PC-9 (cell line): ENCODE results near the gene DDX27. TPM values are rescaled to one million over a fixed set of nuclear protein-coding genes. Genes with fewer than 3 reads are reported as not detected.
A peak's percentile ranks its signal among the peaks of the same experiment; 100 is the strongest.

Experiments used
- BruUV-seq: library from RNA; stranded (reverse); fragments of 400-500 nt; replicated peaks from 2 replicates; lab custom pipeline; 2021; lab: Mats Ljungman, UMichigan
- CTCF ChIA-PET: fragments of 300-600 bp; sonication (Branson Sonifier 250); formaldehyde crosslinking; loops from one replicate; lab custom pipeline; 2022; ENCODE audit warnings: antibody characterized with exemption; lab: Charles Lee
- POLR2A ChIA-PET: fragments of 300-600 bp; sonication (Branson Sonifier 250); formaldehyde crosslinking; loops from one replicate; lab custom pipeline; 2022; ENCODE audit warnings: antibody characterized with exemption; ENCODE audit not compliant: unreplicated experiment; lab: Charles Lee
- DNase-seq, 2 experiments: peaks; one replicate each; pipeline versions ENCODE4 v3.0.0 to v3.0.0-alpha.2; 2015 to 2022; ENCODE audit warnings: mixed read lengths in 1 of 2
- H2AFZ ChIP-seq: fragments of 200-600 bp; sonication (generic); 2 replicates; pipeline ENCODE4 v1.8.1; 2017; ENCODE audit warnings: antibody characterized with exemption
- H3F3A ChIP-seq: fragments of 200-600 bp; sonication (generic); 2 replicates; pipeline ENCODE4 v1.8.1; 2017; ENCODE audit warnings: antibody characterized with exemption, mild to moderate bottlenecking, low read depth; ENCODE audit not compliant: insufficient read depth
- H3K27ac ChIP-seq: fragments of 200-600 bp; sonication (generic); 2 replicates; pipeline ENCODE4 v1.6.1; 2016; ENCODE audit warnings: mixed run types
- H3K27me3 ChIP-seq: fragments of 200-600 bp; sonication (generic); 2 replicates; pipeline ENCODE4 v1.6.1; 2016; ENCODE audit warnings: low read depth, mixed run types; ENCODE audit not compliant: insufficient read depth
- H3K36me3 ChIP-seq: fragments of 200-600 bp; sonication (generic); 2 replicates; pipeline ENCODE4 v1.6.1; 2016; ENCODE audit warnings: low read depth, mixed run types
- H3K4me1 ChIP-seq: fragments of 200-600 bp; sonication (generic); replicated peaks from 2 replicates; pipeline ENCODE4 v1.6.1; 2016; ENCODE audit warnings: mixed run types; ENCODE audit not compliant: insufficient read depth
- H3K4me2 ChIP-seq: fragments of 200-600 bp; sonication (generic); 2 replicates; pipeline ENCODE4 v1.6.1; 2017; ENCODE audit warnings: mixed run types
- H3K4me3 ChIP-seq: fragments of 200-600 bp; sonication (generic); 2 replicates; pipeline ENCODE4 v1.6.1; 2016; ENCODE audit warnings: mixed run types
- H3K79me2 ChIP-seq: fragments of 200-600 bp; sonication (generic); 2 replicates; pipeline ENCODE4 v1.6.1; 2017; ENCODE audit warnings: low read depth, mixed run types
- H3K9me2 ChIP-seq: fragments of 200-600 bp; sonication (generic); 2 replicates; pipeline ENCODE4 v1.8.1; 2017; ENCODE audit warnings: mild to moderate bottlenecking; ENCODE audit not compliant: insufficient read depth
- H3K9me3 ChIP-seq: fragments of 200-600 bp; sonication (generic); 2 replicates; pipeline ENCODE4 v1.8.1; 2016; ENCODE audit warnings: low read depth; ENCODE audit not compliant: insufficient read depth
- H4K20me1 ChIP-seq: fragments of 200-600 bp; sonication (generic); 2 replicates; pipeline ENCODE4 v1.8.1; 2017; ENCODE audit not compliant: insufficient read depth
- CTCF ChIP-seq: fragments of 200-600 bp; sonication (generic); conservative IDR thresholded peaks from 2 replicates; pipeline ENCODE4 v1.6.1; 2017; ENCODE audit warnings: mixed run types, antibody characterized with exemption, mild to moderate bottlenecking, moderate library complexity
- EZH2 ChIP-seq: fragments of 200-600 bp; sonication (generic); IDR thresholded peaks from 2 replicates; pipeline ENCODE4 v1.8.0; 2017; ENCODE audit warnings: antibody characterized with exemption, low read depth
- intact Hi-C: fragments of 100-400 bp; cut with micrococcal nuclease; formaldehyde crosslinking; loops from one replicate; pipeline ENCODE4 v1.10.0; 2022; ENCODE audit not compliant: unreplicated experiment
- total RNA-seq: library from RNA; stranded (reverse); gene quantifications from 2 replicates; pipeline ENCODE4 v1.2.3, GENCODE V29; 2021

Gene DDX27
- total RNA-seq, 1 experiment from 2014 or later: 64.4 TPM

GRCh38 chr20:49184691-49185070, 34.5 kb upstream of the DDX27 start:
- BruUV-seq: no TSS peak
- no peak for DNase-seq
- TF ChIP-seq EZH2 (no peak), CTCF (no peak)
- Histone ChIP-seq H2AFZ (no peak overlapping the region), H3K9me3 (no peaks in the 10 kb centered on the region), H3K27me3 (no peaks in the 10 kb centered on the region), H3F3A (peaks cover 19% of the 10 kb centered on the region; the same call in 1 of the 2 replicates), H3K4me3 (no peak overlapping the region), H4K20me1 (peaks cover 72% of the 10 kb centered on the region), H3K27ac (no peak overlapping the region), H3K4me2 (no peak overlapping the region), H3K79me2 (peaks cover 81% of the 10 kb centered on the region), H3K36me3 (peaks cover 7% of the 10 kb centered on the region; the same call in 1 of the 2 replicates), H3K9me2 (no peaks in the 10 kb centered on the region), H3K4me1 (peaks cover 24% of the 10 kb centered on the region)
- intact Hi-C loops: no loop called here
- CTCF ChIA-PET: interaction anchor here (0.6 to 1.3 kb wide), 2 partner anchors 33 to 60 kb away, joined by 4 to 8 read pairs; no protein-coding TSS in a partner anchor
- POLR2A ChIA-PET: no interaction called here

- Histone ChIP-seq H3K4me2 (peak overlapping the region; percentile 79; the same call in 1 of the 2 replicates), H3K27ac (no peak overlapping the region), H2AFZ (no peak overlapping the region), H3K9me2 (no peaks in the 10 kb centered on the region), H3K36me3 (peaks cover 7% of the 10 kb centered on the region; the same call in 1 of the 2 replicates), H3K79me2 (peaks cover 75% of the 10 kb centered on the region), H3K27me3 (no peaks in the 10 kb centered on the region), H3F3A (peaks cover 13% of the 10 kb centered on the region; the same call in 1 of the 2 replicates), H3K4me1 (peaks cover 19% of the 10 kb centered on the region), H3K4me3 (no peak overlapping the region), H3K9me3 (no peaks in the 10 kb centered on the region), H4K20me1 (peaks cover 69% of the 10 kb centered on the region)
- intact Hi-C loops: no loop called here
- DNase-seq: no peak
- BruUV-seq: no TSS peak
- CTCF ChIA-PET: interaction anchor here (0.6 to 1.3 kb wide), 2 partner anchors 32 to 60 kb away, joined by 4 to 8 read pairs; no protein-coding TSS in a partner anchor
- POLR2A ChIA-PET: no interaction called here
- TF ChIP-seq EZH2: no peak
- no peak for TF ChIP-seq CTCF
Observed at GRCh38 chr20:49185071-49185761, 34.0 kb upstream of the DDX27 start.

- TF ChIP-seq CTCF: no peak
- TF ChIP-seq EZH2: no peak
- Histone ChIP-seq H4K20me1 (peaks cover 53% of the 10 kb centered on the region), H3K36me3 (peaks cover 7% of the 10 kb centered on the region; the same call in 1 of the 2 replicates), H3K9me2 (no peaks in the 10 kb centered on the region), H3K4me1 (peaks cover 7% of the 10 kb centered on the region), H3K27me3 (no peaks in the 10 kb centered on the region), H2AFZ (peak overlapping the region; percentile 73), H3K79me2 (peaks cover 60% of the 10 kb centered on the region), H3F3A (peaks cover 4% of the 10 kb centered on the region; the same call in 1 of the 2 replicates), H3K4me3 (peak overlapping the region; percentile 99), H3K4me2 (peak overlapping the region; percentile 79), H3K9me3 (no peaks in the 10 kb centered on the region), H3K27ac (peak overlapping the region; percentile 16)
- ChIA-PET CTCF (interaction anchor here (1.0 kb wide), 1 partner anchor 7 kb away, joined by 4 read pairs; no protein-coding TSS in a partner anchor), POLR2A (interaction anchor here (0.6 to 0.7 kb wide), 2 partner anchors 10 to 30 kb away, joined by 3 to 14 read pairs; no protein-coding TSS in a partner anchor)
- TSS peak; percentile 47 for BruUV-seq
- intact Hi-C loops: no loop called here
- peak; percentile 49 to 52 for DNase-seq
Observed at GRCh38 chr20:49186535-49187329, 32.5 kb upstream of the DDX27 start.
